GM21576 (cell line): ENCODE results near the gene ACOT13.
"Not testable (repeated sequence)": the region's sequence is repeated elsewhere in the genome, so short reads cannot be mapped to it uniquely, and the experiment has no call there.

Experiments used
- ATAC-seq: cut with Tn5 transposase; IDR thresholded peaks from one replicate; pipeline ENCODE4 v1.9.1; 2021; ENCODE audit warnings: mild to moderate bottlenecking, moderate library complexity; ENCODE audit not compliant: unreplicated experiment

Gene ACOT13

GRCh38 chr6:24666641-24667377 is at the start of gene ACOT13, which contains the start of gene TDP2:
Gene ACOT13 (plus strand): TSS chr6:24667077. CDS start chr6:24667264, 187 bp downstream.
Gene TDP2 (minus strand): TSS chr6:24666899. CDS start chr6:24666862, 37 bp downstream.
- ATAC-seq = peak; percentile 91

- no peak for ATAC-seq
Measured at GRCh38 chr6:24619661-24620060, 47.2 kb upstream of the ACOT13 start.

- ATAC-seq = no peak
Measured at GRCh38 chr6:24620637-24621036, 46.2 kb upstream of the ACOT13 start.

GRCh38 chr6:24621626-24622289 is 45.1 kb upstream of the ACOT13 start:
- ATAC-seq = no peak

- no peak for ATAC-seq
Measured at GRCh38 chr6:24630856-24631505, 35.9 kb upstream of the ACOT13 start.

GRCh38 chr6:24631671-24632070 is 35.2 kb upstream of the ACOT13 start:
- no peak for ATAC-seq

- no peak for ATAC-seq
Measured at GRCh38 chr6:24632573-24632972, 34.3 kb upstream of the ACOT13 start.

- ATAC-seq = no peak
Measured at GRCh38 chr6:24636681-24637080, 30.2 kb upstream of the ACOT13 start.

GRCh38 chr6:24640166-24640565 is 26.7 kb upstream of the ACOT13 start:
- ATAC-seq = no peak

GRCh38 chr6:24640631-24641030 is 26.2 kb upstream of the ACOT13 start:
- not testable (repeated sequence) for ATAC-seq

- ATAC-seq = no peak
Measured at GRCh38 chr6:24642061-24642460, 24.8 kb upstream of the ACOT13 start.

GRCh38 chr6:24643920-24644319 is 23.0 kb upstream of the ACOT13 start:
- ATAC-seq = no peak

- no peak for ATAC-seq
Measured at GRCh38 chr6:24644377-24644776, 22.5 kb upstream of the ACOT13 start.

GRCh38 chr6:24646771-24647170 is 20.1 kb upstream of the ACOT13 start:
- no peak for ATAC-seq

GRCh38 chr6:24648276-24648675 is 18.6 kb upstream of the ACOT13 start:
- ATAC-seq = no peak

GRCh38 chr6:24649691-24650090 is 17.2 kb upstream of the ACOT13 start:
- ATAC-seq = no peak

- ATAC-seq = no peak
Measured at GRCh38 chr6:24650365-24650764, 16.5 kb upstream of the ACOT13 start.

GRCh38 chr6:24655215-24655614 is 11.7 kb upstream of the ACOT13 start:
- ATAC-seq = no peak

GRCh38 chr6:24658573-24659560 is 8.0 kb upstream of the ACOT13 start:
- no peak for ATAC-seq

- ATAC-seq = no peak
Measured at GRCh38 chr6:24659561-24659960, 7.3 kb upstream of the ACOT13 start.

- no peak for ATAC-seq
Measured at GRCh38 chr6:24660105-24660504, 6.8 kb upstream of the ACOT13 start.
